Gastrocnemius medialis (tissue), 4 donors: ENCODE data around the gene PTEN. TPM values are rescaled to one million over a fixed set of nuclear protein-coding genes. Genes with fewer than 3 reads are reported as not detected.
"Not testable (repeated sequence)": the region's sequence is repeated elsewhere in the genome, so short reads cannot be mapped to it uniquely, and the experiment has no call there.

Experiments
- ATAC-seq, 2 donors: fragments of 150-250 bp; one replicate each; pipeline ENCODE4 v1.9.1; 2016
- DNase-seq, 2 donors: peaks; one replicate each; pipeline ENCODE4 v3.0.0-alpha.2; 2019
- H3K27ac ChIP-seq, 4 donors: fragments of 200-600 bp; sonication (generic); 1 replicate in 1 of 4; 2 replicates in 3 of 4; pipeline ENCODE4 v1.5.1; 2016 to 2018; ENCODE audit warnings: mild to moderate bottlenecking in 2 of 4, moderate library complexity in 1 of 4
- H3K27me3 ChIP-seq, 3 donors: fragments of 200-600 bp; sonication (generic) in 2 of 3; 1 replicate in 1 of 3; 2 replicates in 2 of 3; pipeline versions ENCODE4 v1.5.1 to v1.6.0; 2016 to 2019; ENCODE audit warnings: mild to moderate bottlenecking in 1 of 3, moderate library complexity in 1 of 3
- H3K36me3 ChIP-seq, 2 donors: fragments of 200-600 bp; sonication (generic) in 1 of 2; one replicate each; pipeline ENCODE4 v1.5.1; 2017 to 2018
- H3K4me1 ChIP-seq, 2 donors: fragments of 200-600 bp; sonication (generic) in 1 of 2; one replicate each; pipeline ENCODE4 v1.5.1; 2016 to 2017; ENCODE audit warnings: mild to moderate bottlenecking in 2 of 2
- H3K4me3 ChIP-seq, 4 donors: fragments of 200-600 bp; sonication (generic) in 3 of 4; 1 replicate in 1 of 4; 2 replicates in 3 of 4; pipeline ENCODE4 v1.5.1; 2016 to 2019; ENCODE audit warnings: mild to moderate bottlenecking in 2 of 4
- H3K9me3 ChIP-seq, 3 donors: fragments of 200-600 bp; sonication (generic) in 2 of 3; 1 replicate in 1 of 3; 2 replicates in 2 of 3; pipeline ENCODE4 v1.5.1; 2016 to 2019
- POLR2A ChIP-seq, 2 donors: fragments of 450-650 bp; IDR thresholded peaks; one replicate each; pipeline ENCODE4 v1.6.1; 2017; ENCODE audit warnings: antibody characterized with exemption in 2 of 2, mild to moderate bottlenecking in 2 of 2, moderate library complexity in 2 of 2
- in situ Hi-C, 4 donors: fragments of 200-750 bp; cut with MboI; loops; one replicate each; pipeline versions ENCODE4 v1.15.0 to v1.8.0; 2017; ENCODE audit warnings: low sequenced_read_pairs in 4 of 4
- intact Hi-C: fragments of 100-400 bp; cut with DNase I; formaldehyde crosslinking; loops from one replicate; pipeline ENCODE4 v1.15.1; 2023; ENCODE audit warnings: low total_unique reads
- total RNA-seq, 4 donors: library from RNA; depleted of rRNA; stranded (reverse); fragments of >200 nt; gene quantifications; one replicate each; pipeline versions ENCODE4 v1.1.0 to v1.2.3, GENCODE V29; 2016
- TF ChIP-seq, protein P1 (sequence below), 5 experiments: fragments of 450-650 bp in 3 of 5; fragments of 200-600 bp in 2 of 5; sonication (generic) in 2 of 5; IDR thresholded peaks in 4 of 5; conservative IDR thresholded peaks in 1 of 5; 1 replicate in 4 of 5; 2 replicates in 1 of 5; pipeline ENCODE4 v1.5.1; 2016 to 2019; ENCODE audit warnings: antibody characterized with exemption in 5 of 5, mild to moderate bottlenecking in 3 of 5, moderate library complexity in 3 of 5

PTEN gene
- total RNA-seq, 4 donors from 2014 or later, result 32.2 to 54.5 (median 41.5) TPM

DNA sequence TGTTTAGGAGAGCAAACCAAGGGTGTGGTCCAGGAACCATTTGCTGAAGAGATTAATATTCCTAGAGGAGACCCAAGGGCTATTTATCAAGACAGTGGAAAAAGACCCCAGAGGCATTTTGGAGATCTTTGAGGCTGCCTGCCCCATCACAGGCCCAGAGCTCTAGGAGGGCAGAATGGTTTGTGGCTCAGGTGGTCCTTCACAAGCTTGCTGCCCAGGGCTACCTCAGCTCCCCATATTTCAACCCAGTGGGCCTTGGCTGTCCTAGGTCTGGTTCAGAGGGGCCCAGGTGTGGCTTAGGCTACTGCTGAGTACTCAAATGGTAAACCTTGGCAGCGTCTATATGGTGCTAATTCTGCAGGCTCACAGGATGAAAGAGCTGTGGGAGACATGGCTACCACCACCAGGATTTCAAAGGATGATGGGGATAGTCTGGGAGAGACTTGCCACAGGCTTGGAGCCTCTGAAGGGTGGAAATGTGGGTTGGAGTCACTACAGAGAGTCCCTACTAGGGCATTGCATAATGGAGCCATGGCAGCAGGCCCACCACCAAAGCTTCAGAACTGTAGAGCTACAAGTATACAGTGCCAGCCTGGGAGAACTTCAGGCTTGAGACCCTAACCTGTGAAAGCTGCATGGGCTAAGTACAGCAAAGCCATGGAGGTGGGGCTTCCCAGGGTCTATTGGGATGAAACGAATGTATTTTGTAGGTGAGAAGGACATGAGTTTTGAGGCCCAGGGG lies 24.3 kb downstream of the PTEN start:
- no peaks in the 10 kb centered on the region for H3K9me3 ChIP-seq
- H3K27ac ChIP-seq, result no peak overlapping the region
- H3K27me3 ChIP-seq, result no peaks in the 10 kb centered on the region
- in situ Hi-C loops, result no loop called here
- intact Hi-C loops, result no loop called here
- TF ChIP-seq, protein P1, sequence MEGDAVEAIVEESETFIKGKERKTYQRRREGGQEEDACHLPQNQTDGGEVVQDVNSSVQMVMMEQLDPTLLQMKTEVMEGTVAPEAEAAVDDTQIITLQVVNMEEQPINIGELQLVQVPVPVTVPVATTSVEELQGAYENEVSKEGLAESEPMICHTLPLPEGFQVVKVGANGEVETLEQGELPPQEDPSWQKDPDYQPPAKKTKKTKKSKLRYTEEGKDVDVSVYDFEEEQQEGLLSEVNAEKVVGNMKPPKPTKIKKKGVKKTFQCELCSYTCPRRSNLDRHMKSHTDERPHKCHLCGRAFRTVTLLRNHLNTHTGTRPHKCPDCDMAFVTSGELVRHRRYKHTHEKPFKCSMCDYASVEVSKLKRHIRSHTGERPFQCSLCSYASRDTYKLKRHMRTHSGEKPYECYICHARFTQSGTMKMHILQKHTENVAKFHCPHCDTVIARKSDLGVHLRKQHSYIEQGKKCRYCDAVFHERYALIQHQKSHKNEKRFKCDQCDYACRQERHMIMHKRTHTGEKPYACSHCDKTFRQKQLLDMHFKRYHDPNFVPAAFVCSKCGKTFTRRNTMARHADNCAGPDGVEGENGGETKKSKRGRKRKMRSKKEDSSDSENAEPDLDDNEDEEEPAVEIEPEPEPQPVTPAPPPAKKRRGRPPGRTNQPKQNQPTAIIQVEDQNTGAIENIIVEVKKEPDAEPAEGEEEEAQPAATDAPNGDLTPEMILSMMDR (IDR thresholded peaks at IDR 0.05 in 4 of 5, conservative IDR thresholded peaks at IDR 0.05 in 1 of 5), result no peak
- peaks cover 4 to 15% of the 10 kb centered on the region in 2 donors for H3K4me1 ChIP-seq
- ATAC-seq (no peak), DNase-seq (no peak)
- peaks cover 0 to 18% of the 10 kb centered on the region in 2 donors for H3K36me3 ChIP-seq
- H3K4me3 ChIP-seq, result no peak overlapping the region

GRCh38 chr10:87895430-87895829 lies 32.0 kb downstream of the PTEN start:
- ATAC-seq, result no peak
- no peaks in the 10 kb centered on the region for H3K27me3 ChIP-seq
- H3K4me1 ChIP-seq, result peaks cover 13 to 42% of the 10 kb centered on the region in 2 donors
- H3K36me3 ChIP-seq, result peaks cover 0 to 4% of the 10 kb centered on the region in 2 donors
- no peak for DNase-seq
- in situ Hi-C loops, result no loop called here
- no peaks in the 10 kb centered on the region for H3K9me3 ChIP-seq
- peak overlapping the region in 2 of 4 donors; percentile 0 to 16 for H3K27ac ChIP-seq
- intact Hi-C loops, result no loop called here
- no peak overlapping the region for H3K4me3 ChIP-seq
- TF ChIP-seq POLR2A (IDR thresholded peaks at IDR 0.05), result no peak
- TF ChIP-seq, protein P1 (IDR thresholded peaks at IDR 0.05 in 4 of 5, conservative IDR thresholded peaks at IDR 0.05 in 1 of 5), result no peak

DNA sequence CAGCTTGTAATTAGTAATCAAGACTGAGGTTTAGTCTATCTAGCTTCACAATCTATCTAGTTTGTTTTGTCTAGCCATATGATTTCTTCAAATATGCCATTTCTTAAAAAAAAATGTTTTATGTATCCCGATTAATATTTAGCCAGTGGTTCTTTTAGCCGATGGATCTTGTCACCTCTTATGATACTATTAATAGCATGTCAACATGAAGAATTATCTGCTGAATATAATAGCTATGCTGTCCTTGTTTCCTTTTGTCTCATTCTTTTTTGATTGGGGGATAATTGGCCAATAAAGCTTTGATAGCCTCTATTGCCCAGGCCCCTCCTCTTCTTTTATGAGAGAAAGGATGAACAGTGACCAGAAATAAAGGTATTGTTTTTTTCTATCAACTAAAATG lies 32.8 kb downstream of the PTEN start:
- DNase-seq (no peak), ATAC-seq (no peak)
- in situ Hi-C loops (no loop called here), intact Hi-C loops (no loop called here)
- peak overlapping the region in 2 of 4 donors; percentile 0 to 16 for H3K27ac ChIP-seq
- H3K27me3 ChIP-seq, result no peaks in the 10 kb centered on the region
- no peaks in the 10 kb centered on the region for H3K9me3 ChIP-seq
- TF ChIP-seq POLR2A (IDR thresholded peaks at IDR 0.05), result no peak
- TF ChIP-seq, protein P1 (IDR thresholded peaks at IDR 0.05 in 4 of 5, conservative IDR thresholded peaks at IDR 0.05 in 1 of 5), result no peak
- H3K36me3 ChIP-seq, result peaks cover 0 to 4% of the 10 kb centered on the region in 2 donors
- peaks cover 13 to 41% of the 10 kb centered on the region in 2 donors for H3K4me1 ChIP-seq
- no peak overlapping the region for H3K4me3 ChIP-seq

DNA sequence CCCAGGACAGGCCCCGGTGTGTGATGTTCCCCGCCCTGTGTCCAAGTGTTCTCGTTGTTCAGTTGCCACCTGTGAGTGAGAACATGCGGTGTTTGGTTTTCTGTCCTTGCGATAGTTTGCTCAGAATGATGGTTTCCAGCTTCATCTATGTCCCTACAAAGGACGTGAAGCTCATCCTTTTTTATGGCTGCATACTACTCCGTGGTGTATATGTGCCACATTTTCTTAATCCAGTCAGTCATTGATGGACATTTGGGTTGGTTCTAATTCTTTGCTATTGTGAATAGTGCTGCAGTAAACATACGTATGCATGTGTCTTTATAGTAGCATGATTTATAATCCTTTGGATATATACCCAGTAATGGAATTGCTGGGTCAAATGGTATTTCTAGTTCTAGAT lies 34.5 kb downstream of the PTEN start:
- H3K36me3 ChIP-seq, intact Hi-C loops, DNase-seq, ATAC-seq, H3K27ac ChIP-seq, H3K4me3 ChIP-seq, H3K9me3 ChIP-seq, H3K27me3 ChIP-seq, in situ Hi-C loops: not testable (repeated sequence)
- peaks cover 13 to 31% of the 10 kb centered on the region in 2 donors for H3K4me1 ChIP-seq

- H3K27me3 ChIP-seq, H3K9me3 ChIP-seq, DNase-seq, ATAC-seq, H3K4me1 ChIP-seq, intact Hi-C loops, in situ Hi-C loops, H3K27ac ChIP-seq, H3K36me3 ChIP-seq, H3K4me3 ChIP-seq: not testable (repeated sequence)
Observed at GRCh38 chr10:87903396-87903795, 40.0 kb downstream of the PTEN start.
